GM12878 (cell line): Measurements from ENCODE around the gene MSI2.

ENCODE experiments used
- ATF7 ChIP-seq: fragments of 450-650 bp; IDR thresholded peaks from 2 replicates; pipeline ENCODE4 v1.6.1; 2016; ENCODE audit warnings: low read depth, mild to moderate bottlenecking
- CHD2 ChIP-seq: IDR thresholded peaks from 2 replicates; pipeline ENCODE4 v1.6.1; 2011; ENCODE audit warnings: low read depth, low read length, improper control_type of control experiment, borderline replicate concordance
- CTCF ChIP-seq, 3 experiments: IDR thresholded peaks in 2 of 3; conservative IDR thresholded peaks in 1 of 3; 2 replicates each; pipeline ENCODE4 v1.5.1; 2011; ENCODE audit warnings: low read depth in 3 of 3, low read length in 3 of 3, mild to moderate bottlenecking in 3 of 3, control low read depth in 2 of 3, moderate library complexity in 2 of 3, inconsistent platforms in 1 of 3, mixed read lengths in 1 of 3; ENCODE audit not compliant: control insufficient read depth in 2 of 3, insufficient read depth in 1 of 3; ENCODE audit errors: extremely low read depth in 1 of 3
- MXI1 ChIP-seq: fragments of 150-350 bp; IDR thresholded peaks from 2 replicates; pipeline ENCODE4 v1.6.1; 2011; ENCODE audit warnings: low read depth, mild to moderate bottlenecking, inconsistent platforms, low read length, improper control_type of control experiment
- NKRF ChIP-seq: fragments of 450-650 bp; conservative IDR thresholded peaks from 2 replicates; pipeline ENCODE4 v1.6.1; 2017; ENCODE audit warnings: mild to moderate bottlenecking, moderate library complexity
- PAX8 ChIP-seq: fragments of 450-650 bp; IDR thresholded peaks from 2 replicates; pipeline ENCODE4 v1.6.1; 2017; ENCODE audit warnings: mild to moderate bottlenecking, moderate library complexity
- POLR2A ChIP-seq: IDR thresholded peaks from 2 replicates; pipeline ENCODE4 v1.6.1; 2011; ENCODE audit warnings: low read depth, mild to moderate bottlenecking, low read length
- RBBP5 ChIP-seq: fragments of 200-600 bp; sonication (generic); conservative IDR thresholded peaks from 2 replicates; pipeline ENCODE4 v1.6.1; 2016
- SREBF2 ChIP-seq: IDR thresholded peaks from 2 replicates; pipeline ENCODE4 v1.6.1; 2012; ENCODE audit warnings: mild to moderate bottlenecking, low read length
- TAF1 ChIP-seq: IDR thresholded peaks from 2 replicates; pipeline ENCODE4 v1.6.1; 2011; ENCODE audit warnings: mild to moderate bottlenecking, low read depth, low read length, borderline replicate concordance
- ZZZ3 ChIP-seq: IDR thresholded peaks from 2 replicates; pipeline ENCODE4 v1.6.1; 2011; ENCODE audit warnings: low read depth; ENCODE audit not compliant: control insufficient read depth, insufficient read length

DNA sequence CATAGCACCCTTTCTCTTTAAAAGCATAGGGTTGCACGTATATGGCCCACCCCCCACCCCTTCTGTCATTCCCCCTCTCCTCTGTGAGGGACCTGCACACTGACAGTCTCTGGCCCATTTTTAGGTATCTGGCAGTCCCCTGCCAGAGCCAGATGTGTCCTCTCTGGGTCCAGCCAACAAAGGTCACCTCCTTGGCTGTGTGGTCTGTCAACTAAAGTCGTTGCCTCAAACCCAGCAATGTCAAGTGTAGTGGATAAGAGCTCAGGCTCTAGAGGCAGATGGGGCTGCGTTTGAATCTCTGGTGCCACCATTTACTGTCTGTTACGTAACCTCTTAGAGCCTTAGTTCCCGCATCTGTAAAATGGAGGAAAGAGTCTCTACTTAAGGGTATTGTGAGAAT, 211.5 kb downstream of the MSI2 start:
- TF ChIP-seq CTCF (IDR thresholded peaks at IDR 0.05 in 2 of 3, conservative IDR thresholded peaks at IDR 0.05 in 1 of 3; ENCODE audit: control insufficient read depth in 2 of 3, extremely low read depth in 1 of 3, insufficient read depth in 1 of 3, low read depth in 3 of 3, low read length in 3 of 3) (no peak), SREBF2 (no peak), RBBP5 (no peak), ZZZ3 (no peak), ATF7 (no peak), PAX8 (no peak), POLR2A (no peak), NKRF (no peak), MXI1 (no peak), CHD2 (no peak), TAF1 (no peak)
